Natural killer cell (primary cell): Measurements from ENCODE around the gene HAPLN3. TPM values are rescaled to one million over a fixed set of nuclear protein-coding genes. Genes with fewer than 3 reads are reported as not detected.

Source experiments
- ATAC-seq, 3 donors: fragments of 150-1000 bp in 2 of 3; fragments of 200-7000 bp in 1 of 3; cut with Tn5 transposase; 1 replicate in 1 of 3; 2 replicates in 2 of 3; pipeline ENCODE4 v1.10.0; 2021; ENCODE audit warnings: mild to moderate bottlenecking in 2 of 3, moderate library complexity in 2 of 3
- DNase-seq, 2 donors: peaks; one replicate each; pipeline versions ENCODE4 v3.0.0 to v3.0.0-alpha.2; 2013 to 2021; ENCODE audit warnings: mixed read lengths in 1 of 2
- H3K27ac ChIP-seq: one replicate; pipeline ENCODE4 v1.5.1; 2013; ENCODE audit warnings: mild to moderate bottlenecking, low read length
- H3K27me3 ChIP-seq: one replicate; pipeline ENCODE4 v1.6.1; 2013; ENCODE audit warnings: low read length; ENCODE audit not compliant: control insufficient read depth, insufficient read depth
- H3K36me3 ChIP-seq: one replicate; pipeline ENCODE4 v1.6.1; 2013; ENCODE audit warnings: low read length; ENCODE audit not compliant: control insufficient read depth, insufficient read depth
- H3K4me1 ChIP-seq: one replicate; pipeline ENCODE4 v1.6.1; 2013; ENCODE audit warnings: low read length; ENCODE audit not compliant: control insufficient read depth, insufficient read depth
- H3K4me3 ChIP-seq: one replicate; pipeline ENCODE4 v1.5.1; 2013; ENCODE audit warnings: low read length
- H3K9me3 ChIP-seq: one replicate; pipeline ENCODE4 v1.6.1; 2013; ENCODE audit warnings: low read length; ENCODE audit not compliant: control insufficient read depth, insufficient read depth
- H3K27ac Mint-ChIP-seq, 2 donors: one replicate each; pipeline ENCODE4 v1.8.0; 2022; ENCODE audit warnings: mild to moderate bottlenecking in 2 of 2, mixed read lengths in 2 of 2, moderate library complexity in 1 of 2
- H3K27me3 Mint-ChIP-seq, 2 donors: one replicate each; pipeline ENCODE4 v1.8.0; 2022; ENCODE audit warnings: low read depth in 2 of 2, mixed read lengths in 2 of 2
- H3K36me3 Mint-ChIP-seq: one replicate; pipeline ENCODE4 v1.8.0; 2022; ENCODE audit warnings: mixed read lengths
- H3K4me1 Mint-ChIP-seq, 2 donors: one replicate each; pipeline ENCODE4 v1.8.0; 2022; ENCODE audit warnings: mixed read lengths in 2 of 2
- H3K4me3 Mint-ChIP-seq: one replicate; pipeline ENCODE4 v1.8.0; 2022; ENCODE audit warnings: mild to moderate bottlenecking, moderate library complexity, mixed read lengths
- H3K9me3 Mint-ChIP-seq, 2 donors: one replicate each; pipeline ENCODE4 v1.8.0; 2022; ENCODE audit warnings: mixed read lengths in 2 of 2
- CTCF ChIP-seq: fragments of 200-600 bp; IDR thresholded peaks from one replicate; pipeline ENCODE4 v1.8.0; 2022; ENCODE audit warnings: antibody characterized with exemption
- WGBS: methylation state at CpG from one replicate; pipeline ENCODE4 v1.1.7; 2013; ENCODE audit warnings: missing lambda C conversion rate; ENCODE audit not compliant: insufficient coverage; 5-methylcytosine and 5-hydroxymethylcytosine counted together
- intact Hi-C: fragments of 100-400 bp; cut with micrococcal nuclease; formaldehyde crosslinking; loops from one replicate; pipeline ENCODE4 v1.14.2; 2022
- total RNA-seq, 4 donors: library from RNA; stranded (reverse); fragments of 120-200 nt in 1 of 4; gene quantifications; one replicate each; pipeline versions ENCODE4 v1.2.3 to v1.2.4, GENCODE V29; 2013 to 2022

HAPLN3 gene
- total RNA-seq, 3 donors from 2014 or later (not counting 1 experiment from before 2014, with no cell fraction given): 10.1 to 10.8 (median 10.4) TPM

- WGBS: 89% methylated on average over 15 of the region's 15 CpGs
Observed at GRCh38 chr15:88845616-88846015, 49.7 kb downstream of the HAPLN3 start.

GRCh38 chr15:88844749-88845386 lies 50.5 kb downstream of the HAPLN3 start:
- no peak for TF ChIP-seq CTCF
- Histone ChIP-seq H3K9me3 (no peaks in the 10 kb centered on the region), H3K36me3 (no peaks in the 10 kb centered on the region), H3K27ac (no peak overlapping the region), H3K4me1 (no peaks in the 10 kb centered on the region), H3K4me3 (no peak overlapping the region), H3K27me3 (no peaks in the 10 kb centered on the region)
- DNase-seq (no peak), ATAC-seq (no peak)
- intact Hi-C loops: no loop called here
- 50% methylated on average over 4 of the region's 5 CpGs for WGBS
- Mint-ChIP-seq H3K4me3 (no peak overlapping the region), H3K36me3 (no peaks in the 10 kb centered on the region), H3K4me1 (no peaks in the 10 kb centered on the region), H3K27me3 (no peaks in the 10 kb centered on the region), H3K27ac (no peak overlapping the region), H3K9me3 (no peaks in the 10 kb centered on the region)

More at GRCh38 chr15:88845616-88846015, 49.7 kb downstream of the HAPLN3 start:
- no peak overlapping the region for H3K27ac ChIP-seq
- Mint-ChIP-seq H3K4me1 (no peaks in the 10 kb centered on the region), H3K27ac (no peak overlapping the region), H3K4me3 (no peak overlapping the region), H3K36me3 (no peaks in the 10 kb centered on the region), H3K9me3 (no peaks in the 10 kb centered on the region), H3K27me3 (no peaks in the 10 kb centered on the region)
- TF ChIP-seq CTCF: no peak
- H3K9me3 ChIP-seq: no peaks in the 10 kb centered on the region
- no peaks in the 10 kb centered on the region for H3K27me3 ChIP-seq
- ATAC-seq: no peak
- H3K36me3 ChIP-seq: no peaks in the 10 kb centered on the region
- no peak for DNase-seq
- no peak overlapping the region for H3K4me3 ChIP-seq
- no peaks in the 10 kb centered on the region for H3K4me1 ChIP-seq
- intact Hi-C loops: no loop called here

GRCh38 chr15:88843334-88843733 lies 52.0 kb downstream of the HAPLN3 start:
- Histone ChIP-seq H3K27ac (no peak overlapping the region), H3K36me3 (no peaks in the 10 kb centered on the region), H3K9me3 (no peaks in the 10 kb centered on the region), H3K4me1 (no peaks in the 10 kb centered on the region), H3K27me3 (no peaks in the 10 kb centered on the region), H3K4me3 (no peak overlapping the region)
- Mint-ChIP-seq H3K9me3 (no peaks in the 10 kb centered on the region), H3K4me3 (no peak overlapping the region), H3K4me1 (no peaks in the 10 kb centered on the region), H3K27me3 (no peaks in the 10 kb centered on the region), H3K27ac (no peak overlapping the region), H3K36me3 (no peaks in the 10 kb centered on the region)
- WGBS: 96% methylated on average over 21 of the region's 21 CpGs
- DNase-seq: no peak
- TF ChIP-seq CTCF: no peak
- ATAC-seq: no peak
- intact Hi-C loops: no loop called here

GRCh38 chr15:88842156-88842555 lies 53.2 kb downstream of the HAPLN3 start:
- H3K4me3 ChIP-seq: no peak overlapping the region
- H3K9me3 ChIP-seq: no peaks in the 10 kb centered on the region
- 78% methylated on average over 4 of the region's 4 CpGs for WGBS
- H3K36me3 ChIP-seq: no peaks in the 10 kb centered on the region
- no peaks in the 10 kb centered on the region for H3K4me1 ChIP-seq
- H3K27me3 ChIP-seq: no peaks in the 10 kb centered on the region
- no peak overlapping the region for H3K4me3 Mint-ChIP-seq
- no peak for TF ChIP-seq CTCF
- no peak overlapping the region for H3K27ac ChIP-seq
- no peaks in the 10 kb centered on the region for H3K27me3 Mint-ChIP-seq
- DNase-seq: no peak
- no peaks in the 10 kb centered on the region for H3K36me3 Mint-ChIP-seq
- H3K9me3 Mint-ChIP-seq: no peaks in the 10 kb centered on the region
- no peak overlapping the region for H3K27ac Mint-ChIP-seq
- intact Hi-C loops: no loop called here
- no peak for ATAC-seq
- no peaks in the 10 kb centered on the region for H3K4me1 Mint-ChIP-seq
